Stimulated activated naive CD8-positive, alpha-beta T cell treated with anti-CD3 and anti-CD28 coated beads, Interleukin-15, amount 100 ng/mL, for 72 hours (primary cell): ENCODE data around the gene RSPH1.

ENCODE experiments used
- ATAC-seq: fragments of 150-1000 bp; cut with Tn5 transposase; 2 replicates; pipeline ENCODE4 v1.10.0; 2021; ENCODE audit warnings: mild to moderate bottlenecking, moderate library complexity
- DNase-seq, 2 donors: peaks; one replicate each; pipeline ENCODE4 v3.0.0; 2021 to 2022
- H3K27ac Mint-ChIP-seq, 2 donors: one replicate each; pipeline ENCODE4 v1.8.0; 2022; ENCODE audit warnings: mild to moderate bottlenecking in 2 of 2, mixed read lengths in 2 of 2, moderate library complexity in 2 of 2
- H3K27me3 Mint-ChIP-seq: one replicate; pipeline ENCODE4 v1.8.0; 2022; ENCODE audit warnings: mixed read lengths
- H3K4me1 Mint-ChIP-seq: one replicate; pipeline ENCODE4 v1.8.0; 2022; ENCODE audit warnings: mild to moderate bottlenecking, mixed read lengths
- H3K4me3 Mint-ChIP-seq, 2 donors: one replicate each; pipeline ENCODE4 v1.8.0; 2022; ENCODE audit warnings: mild to moderate bottlenecking in 2 of 2, mixed read lengths in 2 of 2, moderate library complexity in 1 of 2
- H3K9me3 Mint-ChIP-seq, 2 donors: one replicate each; pipeline ENCODE4 v1.8.0; 2022; ENCODE audit warnings: mixed read lengths in 2 of 2

RSPH1 gene

DNA sequence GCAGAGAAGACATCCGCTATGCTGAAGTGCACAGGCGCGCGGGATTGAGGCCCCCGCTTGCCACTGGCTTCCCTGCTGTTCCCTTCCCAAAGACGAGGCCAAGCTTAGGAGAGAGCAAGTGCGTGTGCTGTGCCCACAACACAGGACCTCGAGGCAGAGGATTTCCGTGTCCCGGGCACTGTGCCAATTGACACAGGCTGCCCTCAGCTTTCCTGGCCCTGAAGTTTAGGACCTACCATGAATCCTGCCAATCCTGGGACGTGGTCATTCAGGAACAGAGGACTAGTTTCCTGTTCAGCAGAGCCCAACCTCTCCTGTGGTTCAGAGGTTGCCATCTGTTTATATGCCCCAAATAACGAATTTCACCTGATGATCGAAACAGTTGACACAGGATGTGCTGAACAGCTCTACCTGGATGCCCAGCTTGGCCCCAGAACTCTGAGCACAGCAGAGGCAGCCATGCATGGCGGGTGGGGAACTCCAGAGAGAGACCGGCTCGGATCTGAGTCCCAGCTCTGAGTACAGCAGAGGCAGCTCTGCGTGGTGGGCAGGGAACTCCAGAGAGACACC lies 39.7 kb upstream of the RSPH1 start:
- ATAC-seq (no peak), DNase-seq (no peak)

DNA sequence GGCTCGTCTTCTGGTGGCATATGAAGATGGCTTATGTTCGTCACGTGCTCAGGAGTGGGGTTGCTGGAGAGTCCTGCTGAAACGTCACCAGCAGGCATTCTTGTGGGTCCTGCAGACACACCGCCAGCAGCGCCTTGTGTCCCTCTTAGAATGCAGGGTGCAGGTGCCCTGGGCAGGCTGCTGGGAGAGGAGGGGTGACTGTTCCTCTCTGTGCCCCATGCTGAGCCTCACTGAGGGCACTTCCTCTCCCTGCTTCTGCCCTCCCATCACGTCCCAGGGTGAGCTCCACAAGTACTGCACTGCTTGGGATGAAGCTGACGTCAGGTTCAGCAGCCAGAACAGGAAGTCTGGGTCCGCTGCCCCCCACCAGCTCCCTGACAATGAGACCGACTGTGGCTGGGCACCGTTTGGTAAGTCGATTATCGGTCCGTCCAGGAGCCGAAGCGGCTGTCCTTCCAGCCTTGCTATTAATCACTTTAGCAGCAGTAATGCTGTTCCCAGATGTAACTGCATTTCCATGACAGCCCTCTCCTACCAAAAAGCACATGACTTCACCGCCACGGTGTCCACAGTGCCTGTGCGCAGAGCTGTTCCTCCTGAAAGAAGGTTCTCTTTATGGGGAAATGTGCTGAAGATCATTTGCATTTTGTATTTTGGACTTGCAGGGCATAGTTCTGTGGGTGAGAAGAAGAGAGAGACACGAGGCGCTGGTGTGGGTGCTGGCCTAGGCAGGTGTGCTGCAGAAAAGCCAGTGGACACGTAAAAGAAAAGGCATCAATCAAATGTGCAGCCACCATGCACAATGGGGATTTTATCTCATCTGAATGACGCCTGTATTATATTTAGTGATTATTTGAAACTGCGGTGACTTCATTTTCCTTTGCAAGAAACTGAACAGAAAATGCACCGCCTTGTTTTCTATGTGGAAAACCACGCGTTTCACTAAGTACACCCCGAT lies 38.7 kb upstream of the RSPH1 start:
- peak overlapping the region; percentile 50 to 63 for H3K4me3 Mint-ChIP-seq
- peaks cover 46% of the 10 kb centered on the region for H3K4me1 Mint-ChIP-seq
- no peak for DNase-seq
- H3K27me3 Mint-ChIP-seq: no peaks in the 10 kb centered on the region
- no peaks in the 10 kb centered on the region for H3K9me3 Mint-ChIP-seq
- ATAC-seq: peak; percentile 21
- peak overlapping the region in 1 of 2 donors; percentile 76 for H3K27ac Mint-ChIP-seq

More for the DNA sequence above, 39.7 kb upstream of the RSPH1 start:
- H3K4me3 Mint-ChIP-seq: no peak overlapping the region
- H3K27me3 Mint-ChIP-seq: no peaks in the 10 kb centered on the region
- no peaks in the 10 kb centered on the region for H3K9me3 Mint-ChIP-seq
- H3K4me1 Mint-ChIP-seq: peaks cover 36% of the 10 kb centered on the region
- no peak overlapping the region for H3K27ac Mint-ChIP-seq

DNA sequence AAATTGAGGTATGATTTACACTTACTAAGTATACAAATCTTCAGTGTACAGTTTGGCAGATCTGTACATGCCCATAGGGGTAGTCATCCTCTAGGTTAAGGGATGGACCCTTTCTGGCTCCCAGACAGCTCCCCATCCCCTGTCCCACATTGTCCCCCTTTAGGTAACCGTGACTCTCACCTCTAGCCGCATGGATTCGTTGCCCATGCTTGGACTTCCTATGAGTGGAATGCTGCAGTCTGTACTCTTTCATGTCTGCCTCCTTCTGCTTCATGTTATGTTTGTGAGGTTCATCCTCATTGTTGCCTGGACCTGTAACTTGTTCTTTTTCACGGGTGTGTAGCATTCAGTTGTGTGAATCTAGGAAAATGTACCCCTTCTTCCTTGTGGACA lies 37.9 kb upstream of the RSPH1 start:
- Mint-ChIP-seq H3K4me1 (peaks cover 51% of the 10 kb centered on the region), H3K4me3 (peak overlapping the region; percentile 50 to 63), H3K9me3 (no peaks in the 10 kb centered on the region), H3K27me3 (no peaks in the 10 kb centered on the region), H3K27ac (peak overlapping the region in 1 of 2 donors; percentile 76)
- ATAC-seq (no peak), DNase-seq (no peak)

DNA sequence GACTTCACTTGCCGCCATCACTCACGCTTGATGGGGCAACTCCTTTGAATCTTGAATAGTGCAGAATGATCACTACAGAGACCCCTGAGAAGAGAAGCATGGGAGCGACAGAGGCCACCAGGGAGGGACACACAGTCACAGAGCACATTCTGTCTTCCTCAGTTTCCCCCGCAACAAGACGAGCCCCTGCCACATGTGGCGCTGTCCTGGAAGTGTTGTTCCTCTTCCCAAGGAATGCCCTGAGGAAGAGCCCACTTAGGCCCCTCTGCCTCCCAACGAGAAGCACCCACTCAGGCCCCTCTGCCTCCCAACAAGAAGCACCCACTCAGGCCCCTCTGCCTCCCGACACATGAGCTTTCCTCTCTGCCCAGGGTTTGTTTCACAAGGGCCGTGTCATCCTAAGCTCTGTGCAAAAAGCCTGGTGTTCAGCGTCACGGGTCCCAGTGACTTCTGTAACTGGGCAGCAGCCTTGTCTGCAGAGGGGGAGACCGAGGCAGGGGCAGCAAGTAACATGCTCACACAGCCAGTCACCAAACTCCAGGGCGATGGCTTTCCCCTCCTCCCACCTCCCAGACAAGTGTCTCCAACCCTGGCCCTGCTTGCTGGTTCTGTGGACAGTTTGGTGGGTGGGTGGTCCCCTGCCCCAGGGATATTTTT lies 37.4 kb upstream of the RSPH1 start:
- ATAC-seq: no peak
- H3K4me1 Mint-ChIP-seq: peaks cover 53% of the 10 kb centered on the region
- H3K4me3 Mint-ChIP-seq: peak overlapping the region in 1 of 2 donors; percentile 63
- peak in 1 of 2 donors; percentile 3 for DNase-seq
- H3K27ac Mint-ChIP-seq: no peak overlapping the region
- H3K27me3 Mint-ChIP-seq: no peaks in the 10 kb centered on the region
- no peaks in the 10 kb centered on the region for H3K9me3 Mint-ChIP-seq

DNA sequence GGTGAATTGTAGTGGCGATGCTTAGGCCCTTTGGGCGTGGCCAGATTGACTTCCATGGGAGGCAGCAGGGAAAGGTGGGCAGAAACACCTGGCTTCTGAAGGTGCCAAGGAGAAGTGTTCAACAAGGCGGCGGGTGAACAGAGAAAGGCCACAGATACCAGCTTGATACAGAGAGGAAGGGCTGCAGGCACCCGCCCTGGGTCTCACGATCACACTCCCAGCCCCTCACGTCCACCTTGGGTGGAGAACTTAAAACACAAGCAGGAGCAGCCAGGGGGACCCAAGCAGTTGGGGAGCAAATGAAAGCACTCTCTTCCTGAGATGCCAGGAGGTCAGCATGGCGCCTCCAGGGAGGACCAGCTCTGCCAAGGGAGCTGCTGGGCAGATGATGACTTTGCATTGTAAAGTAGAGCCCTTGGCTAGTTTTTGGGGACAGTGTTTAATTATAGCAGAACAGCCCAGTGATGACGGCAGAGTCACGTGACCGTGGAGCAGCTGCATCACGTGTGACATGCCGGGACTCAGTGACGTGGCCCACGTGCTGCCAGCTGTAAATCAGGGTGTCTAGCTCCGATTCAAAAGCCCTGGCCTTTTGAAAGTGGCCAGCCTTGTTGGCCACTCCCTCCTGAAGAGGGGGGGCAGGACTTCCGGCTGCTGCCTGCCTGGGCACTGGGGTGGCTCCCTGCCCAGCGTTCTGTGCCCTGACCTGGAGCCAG lies 36.6 kb upstream of the RSPH1 start:
- H3K27ac Mint-ChIP-seq: peak overlapping the region; percentile 25 to 68
- H3K4me3 Mint-ChIP-seq: no peak overlapping the region
- no peak for ATAC-seq
- no peaks in the 10 kb centered on the region for H3K9me3 Mint-ChIP-seq
- DNase-seq: no peak
- peaks cover 61% of the 10 kb centered on the region for H3K4me1 Mint-ChIP-seq
- no peaks in the 10 kb centered on the region for H3K27me3 Mint-ChIP-seq

DNA sequence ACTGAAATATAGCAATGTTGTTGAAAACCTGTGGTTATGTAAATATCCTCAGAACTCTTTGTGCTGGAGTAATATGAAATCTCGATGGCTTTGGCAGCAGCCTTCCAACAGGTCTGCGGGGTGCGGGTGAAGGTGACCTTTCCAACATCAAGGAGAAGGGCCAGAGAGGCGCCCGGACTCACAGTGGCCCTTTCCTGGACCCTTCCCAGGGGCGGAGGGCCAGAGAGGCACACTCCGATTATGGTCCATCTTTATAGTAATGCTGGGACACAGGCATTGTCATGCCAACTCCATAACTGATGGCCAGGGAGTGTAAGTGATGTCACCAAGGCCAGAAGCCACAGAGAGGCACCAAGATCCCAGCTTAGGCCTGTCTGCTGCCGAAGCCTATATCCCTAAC lies 35.7 kb upstream of the RSPH1 start:
- H3K4me3 Mint-ChIP-seq: no peak overlapping the region

DNA sequence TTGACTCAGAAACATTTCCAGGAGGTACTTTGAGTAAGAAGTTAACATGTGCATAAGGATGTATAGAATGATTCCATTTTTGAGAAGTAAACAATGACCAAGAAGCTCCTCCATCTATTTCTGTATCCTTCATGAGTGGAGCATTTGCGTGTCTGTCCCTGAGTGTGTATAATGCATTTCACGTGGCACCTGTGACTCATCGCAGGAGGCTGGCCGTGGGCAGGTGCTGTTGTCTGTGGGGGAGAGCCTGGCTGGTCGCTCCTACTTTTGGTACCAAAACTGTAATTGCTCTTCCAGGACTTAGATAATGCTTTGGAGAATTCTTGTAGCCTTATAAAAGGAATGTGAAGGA lies 34.1 kb upstream of the RSPH1 start:
- no peak overlapping the region for H3K27ac Mint-ChIP-seq
- H3K9me3 Mint-ChIP-seq: no peaks in the 10 kb centered on the region

More for the DNA sequence above, 35.7 kb upstream of the RSPH1 start:
- no peak for ATAC-seq
- peaks cover 64% of the 10 kb centered on the region for H3K4me1 Mint-ChIP-seq
- DNase-seq: no peak
- H3K9me3 Mint-ChIP-seq: no peaks in the 10 kb centered on the region
- H3K27ac Mint-ChIP-seq: no peak overlapping the region
- no peaks in the 10 kb centered on the region for H3K27me3 Mint-ChIP-seq

DNA sequence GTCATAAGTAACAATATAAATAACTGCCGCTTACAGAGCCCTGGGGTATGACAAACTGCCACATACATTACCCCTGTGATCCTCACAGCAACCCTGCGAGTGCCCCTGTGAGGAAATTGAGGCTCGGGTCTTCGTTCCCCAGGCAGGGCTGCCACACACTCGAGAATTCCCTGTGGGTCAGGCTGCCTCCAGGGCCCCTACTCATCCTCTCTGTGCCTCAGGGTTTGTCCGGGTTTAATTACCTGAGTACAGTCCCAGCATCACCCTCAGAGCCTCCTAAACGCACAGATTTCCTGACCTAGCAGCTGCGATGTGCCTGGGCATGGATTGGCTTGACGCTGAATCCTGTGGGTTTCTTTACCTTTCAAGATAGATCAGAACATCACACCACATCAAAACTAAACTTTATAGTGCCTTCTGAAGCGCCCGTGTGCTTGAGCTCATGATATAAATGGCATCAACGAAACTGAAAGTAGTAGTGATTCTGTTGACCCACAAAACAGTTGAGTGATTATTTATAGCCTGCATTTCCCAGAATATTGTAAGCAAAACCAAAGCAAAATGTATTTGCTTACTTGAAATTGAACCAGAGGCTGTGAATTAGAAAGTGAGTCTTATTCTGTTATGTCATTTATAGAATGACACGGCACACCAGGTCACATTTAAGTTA lies 31.6 kb upstream of the RSPH1 start:
- DNase-seq (peak; percentile 36 to 74), ATAC-seq (peak; percentile 89)
- peak overlapping the region; percentile 71 to 86 for H3K4me3 Mint-ChIP-seq
- H3K27ac Mint-ChIP-seq: peak overlapping the region; percentile 65 to 87
- no peaks in the 10 kb centered on the region for H3K27me3 Mint-ChIP-seq
- no peaks in the 10 kb centered on the region for H3K9me3 Mint-ChIP-seq
- peaks cover 70% of the 10 kb centered on the region for H3K4me1 Mint-ChIP-seq

More for the DNA sequence above, 34.1 kb upstream of the RSPH1 start:
- H3K4me3 Mint-ChIP-seq: peak overlapping the region in 1 of 2 donors; percentile 10
- peaks cover 71% of the 10 kb centered on the region for H3K4me1 Mint-ChIP-seq
- ATAC-seq (no peak), DNase-seq (peak in 1 of 2 donors; percentile 33)
- no peaks in the 10 kb centered on the region for H3K27me3 Mint-ChIP-seq

DNA sequence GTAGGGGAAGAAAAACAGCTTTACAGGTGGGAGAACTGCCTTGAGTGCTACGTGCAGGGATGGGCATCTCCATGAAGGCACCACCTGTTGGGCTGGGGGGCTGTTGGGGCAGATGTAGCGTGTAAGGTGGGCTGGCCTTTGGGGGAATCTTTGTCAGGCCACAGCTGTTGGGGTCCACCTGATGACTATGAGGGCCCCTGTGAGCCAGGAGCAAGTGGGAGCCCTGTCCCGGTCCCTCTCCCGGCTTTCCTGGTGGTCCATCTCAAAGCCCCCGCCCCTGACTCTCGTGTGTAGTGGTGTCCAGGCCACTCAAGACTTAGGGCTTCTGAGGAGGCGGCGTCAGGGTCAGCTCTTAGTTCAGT lies 31.1 kb upstream of the RSPH1 start:
- peak overlapping the region; percentile 71 to 86 for H3K4me3 Mint-ChIP-seq

DNA sequence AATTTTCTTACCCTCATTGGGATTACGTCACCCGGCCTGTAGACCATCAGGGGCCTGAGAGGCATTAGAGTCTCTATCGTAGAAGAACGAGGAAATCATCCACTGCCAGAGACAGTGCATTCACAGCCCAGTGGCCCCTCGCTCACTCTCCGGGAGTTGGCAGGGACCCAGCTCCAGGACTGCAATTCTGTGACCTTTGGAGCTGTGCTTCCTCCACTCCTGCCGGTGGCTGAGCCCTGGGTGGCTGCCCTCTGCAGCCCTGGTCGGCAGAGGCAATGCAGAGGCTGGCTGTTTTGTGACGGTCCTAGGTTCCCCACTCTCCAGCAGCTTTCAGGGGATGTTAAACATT lies 30.3 kb upstream of the RSPH1 start:
- H3K4me1 Mint-ChIP-seq: peaks cover 65% of the 10 kb centered on the region
- no peak for DNase-seq
- H3K9me3 Mint-ChIP-seq: no peaks in the 10 kb centered on the region
- no peak overlapping the region for H3K27ac Mint-ChIP-seq
- H3K27me3 Mint-ChIP-seq: no peaks in the 10 kb centered on the region
- no peak for ATAC-seq
- peak overlapping the region in 1 of 2 donors; percentile 72 for H3K4me3 Mint-ChIP-seq

More for the DNA sequence above, 31.1 kb upstream of the RSPH1 start:
- no peaks in the 10 kb centered on the region for H3K27me3 Mint-ChIP-seq
- H3K27ac Mint-ChIP-seq: peak overlapping the region in 1 of 2 donors; percentile 92
- ATAC-seq (no peak), DNase-seq (no peak)
- H3K4me1 Mint-ChIP-seq: peaks cover 65% of the 10 kb centered on the region
- H3K9me3 Mint-ChIP-seq: no peaks in the 10 kb centered on the region

DNA sequence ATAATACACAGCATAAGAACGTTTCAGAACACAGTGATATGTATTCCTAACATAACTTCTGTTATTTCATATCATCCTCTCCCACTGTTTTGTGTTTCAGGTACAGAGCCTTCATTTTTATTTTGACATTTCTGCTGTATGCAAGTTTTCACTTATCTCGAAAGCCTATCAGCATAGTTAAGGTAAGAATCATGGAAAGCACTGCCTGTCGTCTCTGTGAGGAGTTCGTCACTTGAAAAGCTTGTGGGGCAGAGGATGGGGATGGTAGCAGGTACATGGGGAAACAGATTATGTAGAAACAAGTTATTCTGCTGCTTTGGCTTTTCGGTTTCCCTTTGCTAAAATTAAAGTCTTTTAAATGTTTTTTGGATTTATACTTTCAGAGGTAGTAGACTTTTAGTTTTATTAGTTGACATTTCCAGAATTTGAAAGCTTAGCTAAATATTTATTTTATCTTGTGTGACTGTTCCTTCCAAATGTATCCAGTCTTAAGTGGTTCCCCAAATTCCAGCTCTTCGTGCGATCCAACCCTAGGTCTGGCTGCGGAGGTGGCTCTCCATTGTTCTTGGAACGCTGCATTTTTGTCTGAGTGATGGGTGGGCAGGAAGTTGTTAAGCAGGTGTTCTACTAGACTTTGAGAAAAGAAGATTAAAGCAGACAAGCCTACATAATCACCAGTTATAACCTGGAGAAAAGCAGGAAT lies 29.8 kb upstream of the RSPH1 start:
- Mint-ChIP-seq H3K9me3 (no peaks in the 10 kb centered on the region), H3K4me1 (peaks cover 65% of the 10 kb centered on the region), H3K4me3 (peak overlapping the region in 1 of 2 donors; percentile 28), H3K27ac (no peak overlapping the region), H3K27me3 (no peaks in the 10 kb centered on the region)
- no peak for DNase-seq
- ATAC-seq: no peak

DNA sequence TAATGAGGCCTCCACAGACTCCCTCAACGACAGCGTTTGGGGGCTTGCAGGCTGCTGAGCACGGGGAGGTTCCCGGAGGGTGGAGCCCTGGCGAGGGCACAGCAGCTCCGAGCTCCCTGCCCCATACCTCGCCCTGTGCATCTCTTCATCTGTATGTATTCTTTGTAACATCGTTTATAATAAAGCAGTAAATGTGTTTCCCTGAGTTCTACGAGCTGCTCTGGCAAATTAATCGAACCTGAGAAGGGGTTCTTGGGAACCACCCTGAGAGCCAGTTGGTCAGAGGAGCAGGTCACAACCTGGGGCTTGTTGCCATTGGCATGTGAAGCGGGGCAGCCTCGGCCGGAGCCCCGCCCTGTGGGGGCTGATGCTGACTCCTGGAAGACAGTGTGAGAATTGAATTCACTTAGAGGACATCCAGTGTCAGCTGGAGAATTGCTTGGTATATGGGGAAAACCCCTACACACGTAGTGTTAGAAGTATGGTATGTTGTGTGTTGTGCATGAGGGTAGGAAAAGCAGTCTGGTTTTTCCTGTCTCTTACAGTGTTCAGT lies 29.1 kb upstream of the RSPH1 start:
- peak overlapping the region; percentile 83 to 84 for H3K4me3 Mint-ChIP-seq
- DNase-seq: no peak

DNA sequence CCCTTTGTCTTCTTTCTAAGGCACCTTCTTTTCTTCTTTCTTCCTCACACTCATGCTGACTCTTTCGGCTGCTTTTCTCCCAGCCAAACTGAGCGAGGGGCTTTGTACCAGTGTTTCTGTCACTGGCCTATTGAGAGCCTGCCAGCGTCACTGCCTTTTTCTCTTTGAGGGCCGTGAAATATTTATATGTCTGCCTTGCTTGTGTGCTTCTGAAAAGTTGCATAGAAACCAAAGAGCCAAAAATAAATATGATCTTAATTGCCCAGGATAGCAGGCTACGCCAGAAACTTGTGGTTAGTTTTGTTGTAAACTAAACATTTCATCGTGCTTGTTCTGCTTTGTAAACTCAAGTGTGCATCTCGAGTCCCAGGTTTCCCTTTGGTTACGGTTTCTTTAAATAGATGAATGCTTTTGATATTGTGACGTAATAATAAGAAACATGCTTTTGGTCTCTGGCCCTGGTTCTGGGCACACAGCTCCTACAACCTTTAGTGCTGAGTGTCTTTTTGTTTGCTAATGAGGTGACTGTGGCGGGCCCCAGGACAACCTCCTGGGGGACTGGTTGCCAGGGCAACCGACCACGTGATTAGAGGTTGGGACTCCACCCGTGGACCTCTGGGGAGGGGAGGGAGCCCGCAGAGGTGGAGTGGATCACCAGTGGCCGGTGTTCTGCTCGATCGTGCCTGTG lies 28.5 kb upstream of the RSPH1 start:
- H3K27ac Mint-ChIP-seq: peak overlapping the region; percentile 62 to 65
- H3K27me3 Mint-ChIP-seq: no peaks in the 10 kb centered on the region
- peak; percentile 48 to 79 for DNase-seq
- H3K4me3 Mint-ChIP-seq: peak overlapping the region; percentile 83 to 84
- peaks cover 52% of the 10 kb centered on the region for H3K4me1 Mint-ChIP-seq
- no peaks in the 10 kb centered on the region for H3K9me3 Mint-ChIP-seq
- ATAC-seq: peak; percentile 68

More for the DNA sequence above, 29.1 kb upstream of the RSPH1 start:
- H3K4me1 Mint-ChIP-seq: peaks cover 58% of the 10 kb centered on the region
- H3K27me3 Mint-ChIP-seq: no peaks in the 10 kb centered on the region
- ATAC-seq: no peak
- no peaks in the 10 kb centered on the region for H3K9me3 Mint-ChIP-seq
- H3K27ac Mint-ChIP-seq: peak overlapping the region; percentile 65 to 69

DNA sequence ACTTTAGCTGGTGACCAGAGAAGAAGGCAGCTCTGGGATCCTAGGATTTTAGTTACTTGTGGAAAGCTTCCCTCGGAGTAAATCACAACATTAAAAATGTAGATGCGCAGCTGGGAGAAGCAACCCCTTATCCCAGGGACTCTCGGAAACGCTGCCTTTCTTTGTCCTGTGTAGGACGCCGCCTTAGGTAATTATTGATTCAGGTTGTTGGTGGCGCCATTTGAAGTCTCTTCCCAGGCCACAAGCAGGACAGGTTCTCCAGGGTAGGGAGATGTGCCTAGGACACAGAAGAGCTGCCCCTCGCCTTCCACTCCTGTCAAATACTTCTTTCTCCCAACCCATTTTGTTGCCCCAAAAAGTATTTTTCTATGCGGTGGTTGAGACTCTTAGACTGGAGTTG lies 27.9 kb upstream of the RSPH1 start:
- ATAC-seq (no peak), DNase-seq (no peak)
- H3K4me1 Mint-ChIP-seq: peaks cover 49% of the 10 kb centered on the region
- H3K9me3 Mint-ChIP-seq: no peaks in the 10 kb centered on the region
- peak overlapping the region in 1 of 2 donors; percentile 84 for H3K4me3 Mint-ChIP-seq
- no peaks in the 10 kb centered on the region for H3K27me3 Mint-ChIP-seq
- H3K27ac Mint-ChIP-seq: no peak overlapping the region
